ENCODE data around the gene TREM2.

- TF ChIP-seq CTCF (IDR thresholded peaks at IDR 0.05) (no peak), POLR2A (IDR thresholded peaks at IDR 0.05) (no peak)
These were observed 45.7 kb upstream of the TREM2 start for GRCh38 chr6:41208439-41209106.

Measured in right lobe of liver (tissue), 4 donors.